GM12874 (cell line): Measurements from ENCODE around the gene CTDP1.

Experiments used
- CTCF ChIP-seq: IDR thresholded peaks from 2 replicates; pipeline ENCODE4 v1.5.1; 2011; ENCODE audit warnings: low read depth, mild to moderate bottlenecking, control low read depth, low read length, moderate library complexity; ENCODE audit not compliant: insufficient read depth

CTDP1 gene

GRCh38 chr18:79706658-79707057, 27.1 kb downstream of the CTDP1 start:
- no peak for TF ChIP-seq CTCF

GRCh38 chr18:79707239-79707638, 27.6 kb downstream of the CTDP1 start:
- no peak for TF ChIP-seq CTCF

GRCh38 chr18:79707671-79708070, 28.1 kb downstream of the CTDP1 start:
- no peak for TF ChIP-seq CTCF

- no peak for TF ChIP-seq CTCF
These were observed 28.8 kb downstream of the CTDP1 start for GRCh38 chr18:79708412-79708811.

- no peak for TF ChIP-seq CTCF
These were observed 32.7 kb downstream of the CTDP1 start for GRCh38 chr18:79712206-79712857.

- no peak for TF ChIP-seq CTCF
These were observed 33.7 kb downstream of the CTDP1 start for GRCh38 chr18:79713341-79713740.

GRCh38 chr18:79714531-79715240, 35.1 kb downstream of the CTDP1 start:
- no peak for TF ChIP-seq CTCF
